A549 (cell line): ENCODE data around the gene SERF2.

Experiments
- CBX2 ChIP-seq: fragments of 200-600 bp; sonication (generic); IDR thresholded peaks from 2 replicates; pipeline ENCODE4 v1.6.1; 2016; ENCODE audit warnings: low read depth, mild to moderate bottlenecking, borderline replicate concordance
- CEBPB ChIP-seq, 2 experiments: fragments of >200 bp in 1 of 2; sonication (Bioruptor Twin) in 1 of 2; formaldehyde crosslinking in 1 of 2; IDR thresholded peaks; 2 replicates each; pipeline ENCODE4 v1.6.1; 2012 to 2016
- EHMT2 ChIP-seq: fragments of 200-600 bp; sonication (generic); IDR thresholded peaks from 2 replicates; pipeline ENCODE4 v1.6.1; 2016; ENCODE audit warnings: antibody characterized with exemption, low read depth, mild to moderate bottlenecking, moderate library complexity
- EP300 ChIP-seq, 2 experiments: fragments of >200 bp; sonication (Bioruptor Twin); formaldehyde crosslinking; IDR thresholded peaks; 2 replicates in 1 of 2; 3 replicates in 1 of 2; pipeline ENCODE4 v1.6.1; 2016 to 2017
- MAZ ChIP-seq: fragments of 150-350 bp; IDR thresholded peaks from 2 replicates; pipeline ENCODE4 v1.6.1; 2014; ENCODE audit warnings: antibody characterized with exemption, low read depth, low read length, borderline replicate concordance
- NR3C1 ChIP-seq: fragments of >200 bp; sonication (Bioruptor Twin); formaldehyde crosslinking; IDR thresholded peaks from 3 replicates; pipeline ENCODE4 v1.6.1; 2017
- POLR2A ChIP-seq: IDR thresholded peaks from 2 replicates; pipeline ENCODE4 v1.6.1; 2012; ENCODE audit warnings: mild to moderate bottlenecking, low read length
- TF ChIP-seq, protein P1 (sequence below): fragments of >200 bp; sonication (Bioruptor Twin); formaldehyde crosslinking; IDR thresholded peaks from 3 replicates; pipeline ENCODE4 v1.5.1; 2016
- TF ChIP-seq, protein P2 (sequence below): fragments of 200-600 bp; sonication (generic); IDR thresholded peaks from 2 replicates; pipeline ENCODE4 v1.6.1; 2016; ENCODE audit warnings: antibody characterized with exemption, mild to moderate bottlenecking, moderate library complexity
- TF ChIP-seq, protein P3 (sequence below): IDR thresholded peaks from 2 replicates; pipeline ENCODE4 v1.6.1; 2012
- TF ChIP-seq, protein P4 (sequence below): fragments of 250-450 bp; sonication (Bioruptor Pico); IDR thresholded peaks from 2 replicates; pipeline ENCODE4 v1.5.0; 2021; ENCODE audit warnings: mild to moderate bottlenecking, moderate library complexity, borderline replicate concordance

DNA sequence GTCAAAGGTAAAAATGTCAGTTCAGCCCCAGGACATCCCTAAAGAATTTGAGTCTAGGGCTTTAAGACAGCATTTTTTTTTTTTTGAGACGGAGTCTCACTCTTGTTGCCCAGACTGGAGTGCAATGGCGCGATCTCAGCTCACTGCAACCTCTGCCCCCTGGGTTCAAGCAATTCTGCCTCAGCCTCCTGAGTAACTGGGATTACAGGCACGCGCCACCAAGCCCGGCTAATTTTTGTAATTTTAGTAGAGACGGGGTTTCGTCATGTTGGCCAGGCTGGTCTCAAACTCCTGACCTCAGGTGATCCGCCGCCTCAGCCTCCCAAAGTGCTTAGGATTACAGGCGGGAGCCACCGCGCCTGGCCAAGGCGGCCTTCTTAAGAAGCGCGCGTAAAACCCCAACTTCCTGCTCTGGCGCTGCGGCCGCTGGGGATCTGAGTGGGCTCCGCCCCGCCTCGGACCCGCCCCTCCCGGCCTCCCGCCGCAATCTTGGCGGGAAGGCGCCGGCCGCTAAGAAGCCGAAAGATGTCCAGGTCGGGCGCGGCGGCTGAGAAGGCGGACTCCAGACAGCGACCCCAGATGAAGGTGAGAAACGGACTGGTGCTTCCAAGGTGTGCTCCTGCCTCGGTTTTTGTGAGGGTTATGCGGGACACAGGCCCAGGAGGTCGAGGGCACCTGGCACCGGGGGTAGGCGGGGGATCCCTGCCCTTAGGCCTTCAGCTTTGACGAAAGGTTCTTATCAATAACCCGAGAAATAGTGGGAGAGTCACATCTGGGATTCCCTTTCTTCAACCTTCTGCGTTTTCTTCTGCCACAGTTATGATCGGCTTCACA, 34.6 kb downstream of the SERF2 start, which contains the start of gene WDR76:
- TF ChIP-seq EP300 (IDR thresholded peaks at IDR 0.05) (no peak), POLR2A (no peak), CEBPB (IDR thresholded peaks at IDR 0.05) (no peak), CBX2 (no peak), MAZ (no peak), EHMT2 (no peak), NR3C1 (no peak)
- TF ChIP-seq, protein P1, sequence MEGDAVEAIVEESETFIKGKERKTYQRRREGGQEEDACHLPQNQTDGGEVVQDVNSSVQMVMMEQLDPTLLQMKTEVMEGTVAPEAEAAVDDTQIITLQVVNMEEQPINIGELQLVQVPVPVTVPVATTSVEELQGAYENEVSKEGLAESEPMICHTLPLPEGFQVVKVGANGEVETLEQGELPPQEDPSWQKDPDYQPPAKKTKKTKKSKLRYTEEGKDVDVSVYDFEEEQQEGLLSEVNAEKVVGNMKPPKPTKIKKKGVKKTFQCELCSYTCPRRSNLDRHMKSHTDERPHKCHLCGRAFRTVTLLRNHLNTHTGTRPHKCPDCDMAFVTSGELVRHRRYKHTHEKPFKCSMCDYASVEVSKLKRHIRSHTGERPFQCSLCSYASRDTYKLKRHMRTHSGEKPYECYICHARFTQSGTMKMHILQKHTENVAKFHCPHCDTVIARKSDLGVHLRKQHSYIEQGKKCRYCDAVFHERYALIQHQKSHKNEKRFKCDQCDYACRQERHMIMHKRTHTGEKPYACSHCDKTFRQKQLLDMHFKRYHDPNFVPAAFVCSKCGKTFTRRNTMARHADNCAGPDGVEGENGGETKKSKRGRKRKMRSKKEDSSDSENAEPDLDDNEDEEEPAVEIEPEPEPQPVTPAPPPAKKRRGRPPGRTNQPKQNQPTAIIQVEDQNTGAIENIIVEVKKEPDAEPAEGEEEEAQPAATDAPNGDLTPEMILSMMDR = no peak
- TF ChIP-seq, protein P2, sequence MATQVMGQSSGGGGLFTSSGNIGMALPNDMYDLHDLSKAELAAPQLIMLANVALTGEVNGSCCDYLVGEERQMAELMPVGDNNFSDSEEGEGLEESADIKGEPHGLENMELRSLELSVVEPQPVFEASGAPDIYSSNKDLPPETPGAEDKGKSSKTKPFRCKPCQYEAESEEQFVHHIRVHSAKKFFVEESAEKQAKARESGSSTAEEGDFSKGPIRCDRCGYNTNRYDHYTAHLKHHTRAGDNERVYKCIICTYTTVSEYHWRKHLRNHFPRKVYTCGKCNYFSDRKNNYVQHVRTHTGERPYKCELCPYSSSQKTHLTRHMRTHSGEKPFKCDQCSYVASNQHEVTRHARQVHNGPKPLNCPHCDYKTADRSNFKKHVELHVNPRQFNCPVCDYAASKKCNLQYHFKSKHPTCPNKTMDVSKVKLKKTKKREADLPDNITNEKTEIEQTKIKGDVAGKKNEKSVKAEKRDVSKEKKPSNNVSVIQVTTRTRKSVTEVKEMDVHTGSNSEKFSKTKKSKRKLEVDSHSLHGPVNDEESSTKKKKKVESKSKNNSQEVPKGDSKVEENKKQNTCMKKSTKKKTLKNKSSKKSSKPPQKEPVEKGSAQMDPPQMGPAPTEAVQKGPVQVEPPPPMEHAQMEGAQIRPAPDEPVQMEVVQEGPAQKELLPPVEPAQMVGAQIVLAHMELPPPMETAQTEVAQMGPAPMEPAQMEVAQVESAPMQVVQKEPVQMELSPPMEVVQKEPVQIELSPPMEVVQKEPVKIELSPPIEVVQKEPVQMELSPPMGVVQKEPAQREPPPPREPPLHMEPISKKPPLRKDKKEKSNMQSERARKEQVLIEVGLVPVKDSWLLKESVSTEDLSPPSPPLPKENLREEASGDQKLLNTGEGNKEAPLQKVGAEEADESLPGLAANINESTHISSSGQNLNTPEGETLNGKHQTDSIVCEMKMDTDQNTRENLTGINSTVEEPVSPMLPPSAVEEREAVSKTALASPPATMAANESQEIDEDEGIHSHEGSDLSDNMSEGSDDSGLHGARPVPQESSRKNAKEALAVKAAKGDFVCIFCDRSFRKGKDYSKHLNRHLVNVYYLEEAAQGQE = no peak
- TF ChIP-seq, protein P3, sequence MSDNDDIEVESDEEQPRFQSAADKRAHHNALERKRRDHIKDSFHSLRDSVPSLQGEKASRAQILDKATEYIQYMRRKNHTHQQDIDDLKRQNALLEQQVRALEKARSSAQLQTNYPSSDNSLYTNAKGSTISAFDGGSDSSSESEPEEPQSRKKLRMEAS = peak; percentile 74
- TF ChIP-seq, protein P4, sequence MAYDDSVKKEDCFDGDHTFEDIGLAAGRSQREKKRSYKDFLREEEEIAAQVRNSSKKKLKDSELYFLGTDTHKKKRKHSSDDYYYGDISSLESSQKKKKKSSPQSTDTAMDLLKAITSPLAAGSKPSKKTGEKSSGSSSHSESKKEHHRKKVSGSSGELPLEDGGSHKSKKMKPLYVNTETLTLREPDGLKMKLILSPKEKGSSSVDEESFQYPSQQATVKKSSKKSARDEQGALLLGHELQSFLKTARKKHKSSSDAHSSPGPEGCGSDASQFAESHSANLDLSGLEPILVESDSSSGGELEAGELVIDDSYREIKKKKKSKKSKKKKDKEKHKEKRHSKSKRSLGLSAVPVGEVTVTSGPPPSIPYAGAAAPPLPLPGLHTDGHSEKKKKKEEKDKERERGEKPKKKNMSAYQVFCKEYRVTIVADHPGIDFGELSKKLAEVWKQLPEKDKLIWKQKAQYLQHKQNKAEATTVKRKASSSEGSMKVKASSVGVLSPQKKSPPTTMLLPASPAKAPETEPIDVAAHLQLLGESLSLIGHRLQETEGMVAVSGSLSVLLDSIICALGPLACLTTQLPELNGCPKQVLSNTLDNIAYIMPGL = no peak
